Chondrocyte (in vitro differentiated cells): Measurements from ENCODE around the gene GABRA6. TPM values are rescaled to one million over a fixed set of nuclear protein-coding genes. Genes with fewer than 3 reads are reported as not detected.

Experiments used
- DNase-seq: peaks from one replicate; pipeline ENCODE4 v3.0.0; 2021; ENCODE audit warnings: mixed read lengths, low spot score
- H3K27ac Mint-ChIP-seq: one replicate; pipeline ENCODE4 v1.8.0; 2021; ENCODE audit warnings: mild to moderate bottlenecking, moderate library complexity, mixed read lengths; ENCODE audit not compliant: unreplicated experiment
- H3K27me3 Mint-ChIP-seq: 2 replicates; pipeline ENCODE4 v1.8.0; 2021; ENCODE audit warnings: low read depth, mixed read lengths
- H3K36me3 Mint-ChIP-seq: 2 replicates; pipeline ENCODE4 v1.8.0; 2021; ENCODE audit warnings: low read depth, mixed read lengths
- H3K4me1 Mint-ChIP-seq: 2 replicates; pipeline ENCODE4 v1.8.0; 2021; ENCODE audit warnings: low read depth, mild to moderate bottlenecking, mixed read lengths
- H3K4me3 Mint-ChIP-seq: one replicate; pipeline ENCODE4 v1.8.0; 2021; ENCODE audit warnings: mild to moderate bottlenecking, moderate library complexity, mixed read lengths; ENCODE audit not compliant: unreplicated experiment
- H3K9me3 Mint-ChIP-seq: 2 replicates; pipeline ENCODE4 v1.8.0; 2021; ENCODE audit warnings: low read depth, mixed read lengths
- CTCF ChIP-seq: fragments of 200-600 bp; sonication (generic); IDR thresholded peaks from 2 replicates; pipeline ENCODE4 v1.5.0; 2021; ENCODE audit warnings: antibody characterized with exemption, mild to moderate bottlenecking, moderate library complexity
- total RNA-seq: library from RNA; stranded (reverse); gene quantifications from 3 replicates; pipeline ENCODE4 v1.2.1, GENCODE V29; 2021

GABRA6 gene
- total RNA-seq, 1 donor from 2014 or later, result not detected

- no peak for DNase-seq
- no peaks in the 10 kb centered on the region for H3K27me3 Mint-ChIP-seq
- no peak overlapping the region for H3K27ac Mint-ChIP-seq
- H3K9me3 Mint-ChIP-seq, result no peaks in the 10 kb centered on the region
- no peaks in the 10 kb centered on the region for H3K4me1 Mint-ChIP-seq
- H3K4me3 Mint-ChIP-seq, result no peak overlapping the region
- no peak for TF ChIP-seq CTCF
- H3K36me3 Mint-ChIP-seq, result no peaks in the 10 kb centered on the region
Measured at GRCh38 chr5:161709239-161709638, 23.7 kb downstream of the GABRA6 start.

- no peak for DNase-seq
- Mint-ChIP-seq H3K27ac (no peak overlapping the region), H3K4me1 (no peaks in the 10 kb centered on the region), H3K27me3 (no peaks in the 10 kb centered on the region), H3K36me3 (no peaks in the 10 kb centered on the region), H3K4me3 (no peak overlapping the region), H3K9me3 (no peaks in the 10 kb centered on the region)
- TF ChIP-seq CTCF, result no peak
Measured at GRCh38 chr5:161713042-161713441, 27.5 kb downstream of the GABRA6 start.

GRCh38 chr5:161719157-161719556 lies 33.6 kb downstream of the GABRA6 start:
- Mint-ChIP-seq H3K27ac (no peak overlapping the region), H3K4me1 (no peaks in the 10 kb centered on the region), H3K36me3 (no peaks in the 10 kb centered on the region), H3K27me3 (no peaks in the 10 kb centered on the region), H3K9me3 (no peaks in the 10 kb centered on the region), H3K4me3 (no peak overlapping the region)
- no peak for TF ChIP-seq CTCF
- no peak for DNase-seq

GRCh38 chr5:161720460-161720859 lies 34.9 kb downstream of the GABRA6 start:
- Mint-ChIP-seq H3K4me3 (no peak overlapping the region), H3K36me3 (no peaks in the 10 kb centered on the region), H3K9me3 (no peaks in the 10 kb centered on the region), H3K27me3 (no peaks in the 10 kb centered on the region), H3K4me1 (no peaks in the 10 kb centered on the region), H3K27ac (no peak overlapping the region)
- no peak for DNase-seq
- no peak for TF ChIP-seq CTCF

- no peak for DNase-seq
- Mint-ChIP-seq H3K36me3 (no peaks in the 10 kb centered on the region), H3K27ac (no peak overlapping the region), H3K4me1 (no peaks in the 10 kb centered on the region), H3K4me3 (no peak overlapping the region), H3K27me3 (no peaks in the 10 kb centered on the region), H3K9me3 (no peaks in the 10 kb centered on the region)
- TF ChIP-seq CTCF, result no peak
Measured at GRCh38 chr5:161734741-161735140, 49.2 kb downstream of the GABRA6 start.
